Sigmoid colon (tissue), 4 donors: ENCODE measurements around the gene CCNT1.

Experiments used
- EP300 ChIP-seq, 4 donors: sonication (generic); formaldehyde crosslinking; IDR thresholded peaks; one replicate each; pipeline ENCODE4 v1.6.1; 2017; ENCODE audit warnings: antibody characterized with exemption in 4 of 4
- POLR2A ChIP-seq, 2 donors: fragments of 450-650 bp; IDR thresholded peaks; one replicate each; pipeline ENCODE4 v1.6.1; 2016; ENCODE audit warnings: antibody characterized with exemption in 2 of 2, mild to moderate bottlenecking in 2 of 2, moderate library complexity in 2 of 2
- POLR2AphosphoS5 ChIP-seq, 4 donors: sonication (generic); formaldehyde crosslinking; IDR thresholded peaks; one replicate each; pipeline ENCODE4 v1.6.1; 2017; ENCODE audit warnings: antibody characterized with exemption in 4 of 4
- TF ChIP-seq, protein P1 (sequence below), 4 experiments: fragments of 450-650 bp in 3 of 4; fragments of 200-600 bp in 1 of 4; IDR thresholded peaks; one replicate each; pipeline ENCODE4 v1.5.1; 2016 to 2019; ENCODE audit warnings: antibody characterized with exemption in 4 of 4, mild to moderate bottlenecking in 3 of 4, moderate library complexity in 2 of 4

GRCh38 chr12:48728807-48729206, 12.3 kb upstream of the CCNT1 start:
- TF ChIP-seq, protein P1, sequence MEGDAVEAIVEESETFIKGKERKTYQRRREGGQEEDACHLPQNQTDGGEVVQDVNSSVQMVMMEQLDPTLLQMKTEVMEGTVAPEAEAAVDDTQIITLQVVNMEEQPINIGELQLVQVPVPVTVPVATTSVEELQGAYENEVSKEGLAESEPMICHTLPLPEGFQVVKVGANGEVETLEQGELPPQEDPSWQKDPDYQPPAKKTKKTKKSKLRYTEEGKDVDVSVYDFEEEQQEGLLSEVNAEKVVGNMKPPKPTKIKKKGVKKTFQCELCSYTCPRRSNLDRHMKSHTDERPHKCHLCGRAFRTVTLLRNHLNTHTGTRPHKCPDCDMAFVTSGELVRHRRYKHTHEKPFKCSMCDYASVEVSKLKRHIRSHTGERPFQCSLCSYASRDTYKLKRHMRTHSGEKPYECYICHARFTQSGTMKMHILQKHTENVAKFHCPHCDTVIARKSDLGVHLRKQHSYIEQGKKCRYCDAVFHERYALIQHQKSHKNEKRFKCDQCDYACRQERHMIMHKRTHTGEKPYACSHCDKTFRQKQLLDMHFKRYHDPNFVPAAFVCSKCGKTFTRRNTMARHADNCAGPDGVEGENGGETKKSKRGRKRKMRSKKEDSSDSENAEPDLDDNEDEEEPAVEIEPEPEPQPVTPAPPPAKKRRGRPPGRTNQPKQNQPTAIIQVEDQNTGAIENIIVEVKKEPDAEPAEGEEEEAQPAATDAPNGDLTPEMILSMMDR (IDR thresholded peaks at IDR 0.05): no peak
- TF ChIP-seq POLR2A (IDR thresholded peaks at IDR 0.05): no peak
- TF ChIP-seq POLR2AphosphoS5 (IDR thresholded peaks at IDR 0.05): no peak
- TF ChIP-seq EP300 (IDR thresholded peaks at IDR 0.05): no peak
